IPS-18a (cell line): Measurements from ENCODE around the gene HIVEP3.

Source experiments
- H3K27ac ChIP-seq: one replicate; pipeline ENCODE4 v1.5.1; 2013; ENCODE audit warnings: low read length
- H3K27me3 ChIP-seq: one replicate; pipeline ENCODE4 v1.6.1; 2013; ENCODE audit warnings: mild to moderate bottlenecking, low read length; ENCODE audit not compliant: control insufficient read depth, insufficient read depth
- H3K36me3 ChIP-seq: one replicate; pipeline ENCODE4 v1.6.1; 2013; ENCODE audit warnings: low read depth, low read length; ENCODE audit not compliant: control insufficient read depth
- H3K4me1 ChIP-seq: one replicate; pipeline ENCODE4 v1.6.1; 2013; ENCODE audit warnings: low read depth, low read length; ENCODE audit not compliant: control insufficient read depth
- H3K4me3 ChIP-seq: one replicate; pipeline ENCODE4 v1.5.1; 2013; ENCODE audit warnings: low read length
- H3K9ac ChIP-seq: one replicate; pipeline ENCODE4 v1.6.1; 2013; ENCODE audit warnings: mild to moderate bottlenecking, low read length, moderate library complexity
- H3K9me3 ChIP-seq: one replicate; pipeline ENCODE4 v1.6.1; 2013; ENCODE audit warnings: low read depth, low read length; ENCODE audit not compliant: control insufficient read depth

HIVEP3 gene

GRCh38 chr1:41837691-41838090 is 81.0 kb downstream of the HIVEP3 start:
- no peak overlapping the region for H3K4me3 ChIP-seq
- H3K36me3 ChIP-seq = no peaks in the 10 kb centered on the region
- H3K9ac ChIP-seq = no peak overlapping the region
- no peaks in the 10 kb centered on the region for H3K9me3 ChIP-seq
- peaks cover 5% of the 10 kb centered on the region for H3K4me1 ChIP-seq
- H3K27ac ChIP-seq = no peak overlapping the region
- no peaks in the 10 kb centered on the region for H3K27me3 ChIP-seq

DNA sequence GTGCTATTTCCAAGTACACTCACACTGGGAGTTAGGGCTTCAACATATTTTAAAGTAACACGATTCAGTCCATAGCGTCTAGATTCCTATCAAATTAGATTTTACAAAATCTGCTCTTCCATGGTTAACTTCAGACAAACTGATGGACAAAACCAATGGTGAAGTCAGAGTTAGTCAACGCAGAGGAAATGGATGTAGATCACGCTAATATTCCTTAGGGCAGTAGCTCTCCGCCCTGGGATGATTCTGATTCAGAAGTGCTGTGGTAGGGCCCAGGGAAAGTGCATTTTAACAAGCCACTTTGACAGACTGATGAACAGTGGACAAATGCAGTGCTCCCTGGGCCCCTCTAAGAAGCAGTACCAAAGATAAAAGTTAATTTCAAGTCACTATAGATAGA is 83.2 kb downstream of the HIVEP3 start:
- H3K4me1 ChIP-seq = no peaks in the 10 kb centered on the region

GRCh38 chr1:41833519-41834000 is 85.2 kb downstream of the HIVEP3 start:
- no peaks in the 10 kb centered on the region for H3K4me1 ChIP-seq
- no peaks in the 10 kb centered on the region for H3K27me3 ChIP-seq
- H3K27ac ChIP-seq = no peak overlapping the region
- no peak overlapping the region for H3K9ac ChIP-seq
- no peak overlapping the region for H3K4me3 ChIP-seq
- H3K9me3 ChIP-seq = no peaks in the 10 kb centered on the region
- no peaks in the 10 kb centered on the region for H3K36me3 ChIP-seq

More for the DNA sequence above, 83.2 kb downstream of the HIVEP3 start:
- Histone ChIP-seq H3K27ac (no peak overlapping the region), H3K4me3 (no peak overlapping the region), H3K9ac (no peak overlapping the region), H3K27me3 (no peaks in the 10 kb centered on the region), H3K9me3 (no peaks in the 10 kb centered on the region), H3K36me3 (no peaks in the 10 kb centered on the region)

DNA sequence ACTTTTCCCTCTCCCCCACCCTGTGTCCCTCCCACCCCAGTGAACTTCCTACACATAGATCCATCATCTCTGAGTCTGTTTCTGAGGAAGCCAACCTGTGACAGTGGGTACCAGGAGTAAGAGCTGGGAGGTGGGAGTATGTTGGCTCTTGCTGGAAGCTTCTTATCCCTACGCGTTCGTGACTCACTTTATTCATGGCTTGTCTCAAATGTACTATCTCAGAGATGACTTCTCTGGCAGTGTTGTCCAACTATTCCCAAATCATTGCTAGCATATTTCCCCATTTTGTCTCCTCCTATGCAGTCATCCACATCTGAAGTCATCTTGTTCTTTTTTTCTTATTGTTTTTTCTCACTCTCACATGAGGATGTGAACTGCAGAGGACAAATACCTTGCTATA is 88.0 kb downstream of the HIVEP3 start:
- Histone ChIP-seq H3K9me3 (no peaks in the 10 kb centered on the region), H3K36me3 (no peaks in the 10 kb centered on the region), H3K27ac (no peak overlapping the region), H3K9ac (no peak overlapping the region), H3K4me3 (no peak overlapping the region), H3K4me1 (no peaks in the 10 kb centered on the region), H3K27me3 (no peaks in the 10 kb centered on the region)

DNA sequence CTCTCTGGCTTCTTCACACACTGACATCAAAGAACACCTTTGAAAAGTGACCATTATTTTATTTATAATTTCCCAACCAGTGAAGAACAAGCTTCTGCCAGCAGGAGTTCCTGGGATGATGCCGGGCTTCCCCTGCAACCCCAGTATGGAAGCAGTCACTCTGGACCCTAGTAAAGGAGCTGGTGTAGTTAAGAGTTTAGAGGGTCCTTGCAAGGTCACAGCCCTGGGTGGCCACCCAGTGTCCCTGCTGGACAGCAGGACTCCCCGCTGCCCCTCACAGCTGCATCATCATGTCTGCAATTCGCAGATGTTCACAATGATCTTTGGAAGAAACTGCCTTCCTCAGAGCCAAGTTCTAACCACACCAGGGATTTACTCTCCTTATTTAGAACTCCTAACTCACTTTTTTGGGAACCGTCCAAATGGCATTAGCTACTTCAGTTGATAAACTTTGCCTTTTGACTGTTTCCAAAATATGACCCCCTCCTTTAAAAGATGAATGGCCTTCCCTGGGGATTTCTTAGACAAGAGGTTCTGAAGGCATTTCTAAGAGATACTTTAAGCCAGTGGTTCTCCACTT is 90.6 kb downstream of the HIVEP3 start:
- Histone ChIP-seq H3K9ac (no peak overlapping the region), H3K4me1 (peaks cover 11% of the 10 kb centered on the region), H3K36me3 (no peaks in the 10 kb centered on the region), H3K9me3 (no peaks in the 10 kb centered on the region), H3K27me3 (no peaks in the 10 kb centered on the region), H3K27ac (no peak overlapping the region), H3K4me3 (no peak overlapping the region)

GRCh38 chr1:41823471-41823870 is 95.3 kb downstream of the HIVEP3 start:
- Histone ChIP-seq H3K4me3 (peak overlapping the region; percentile 25), H3K4me1 (peaks cover 15% of the 10 kb centered on the region), H3K9me3 (no peaks in the 10 kb centered on the region), H3K9ac (no peak overlapping the region), H3K27me3 (no peaks in the 10 kb centered on the region), H3K27ac (no peak overlapping the region), H3K36me3 (no peaks in the 10 kb centered on the region)

DNA sequence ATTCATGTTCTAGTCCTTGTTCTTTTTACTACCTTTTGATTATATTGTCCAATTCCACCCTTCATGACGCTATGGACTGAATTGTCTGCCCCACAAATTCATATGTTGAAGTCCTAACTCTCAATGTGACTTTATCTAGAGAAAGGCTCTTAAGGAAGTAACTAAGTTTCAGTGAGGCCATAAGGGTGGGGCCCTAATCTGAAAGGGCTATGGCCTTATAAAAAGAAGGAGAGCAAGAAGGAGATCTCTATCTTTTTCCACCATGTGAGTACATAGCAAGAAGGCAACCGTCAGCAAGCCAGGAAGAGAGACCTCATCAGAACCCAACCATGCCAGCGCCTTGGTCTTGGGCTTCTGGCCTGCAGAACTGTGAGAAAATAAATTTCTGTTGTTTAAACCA is 95.9 kb downstream of the HIVEP3 start:
- Histone ChIP-seq H3K4me3 (no peak overlapping the region), H3K4me1 (peaks cover 15% of the 10 kb centered on the region), H3K36me3 (no peaks in the 10 kb centered on the region), H3K27ac (no peak overlapping the region), H3K27me3 (no peaks in the 10 kb centered on the region), H3K9ac (no peak overlapping the region), H3K9me3 (no peaks in the 10 kb centered on the region)

- peaks cover 15% of the 10 kb centered on the region for H3K4me1 ChIP-seq
Measured at GRCh38 chr1:41819843-41820242, 98.9 kb downstream of the HIVEP3 start.

GRCh38 chr1:41819069-41819468 is 99.7 kb downstream of the HIVEP3 start:
- no peaks in the 10 kb centered on the region for H3K27me3 ChIP-seq
- H3K4me3 ChIP-seq = no peak overlapping the region
- no peak overlapping the region for H3K27ac ChIP-seq
- H3K4me1 ChIP-seq = peaks cover 12% of the 10 kb centered on the region
- no peaks in the 10 kb centered on the region for H3K36me3 ChIP-seq
- H3K9me3 ChIP-seq = no peaks in the 10 kb centered on the region
- H3K9ac ChIP-seq = no peak overlapping the region

More at GRCh38 chr1:41819843-41820242, 98.9 kb downstream of the HIVEP3 start:
- H3K9ac ChIP-seq = no peak overlapping the region
- no peak overlapping the region for H3K27ac ChIP-seq
- H3K27me3 ChIP-seq = no peaks in the 10 kb centered on the region
- H3K4me3 ChIP-seq = no peak overlapping the region
- no peaks in the 10 kb centered on the region for H3K9me3 ChIP-seq
- H3K36me3 ChIP-seq = no peaks in the 10 kb centered on the region

GRCh38 chr1:41816061-41816460 is 102.7 kb downstream of the HIVEP3 start:
- H3K4me3 ChIP-seq = no peak overlapping the region
- H3K9me3 ChIP-seq = no peaks in the 10 kb centered on the region
- H3K27me3 ChIP-seq = no peaks in the 10 kb centered on the region
- no peak overlapping the region for H3K27ac ChIP-seq
- H3K4me1 ChIP-seq = no peaks in the 10 kb centered on the region
- no peak overlapping the region for H3K9ac ChIP-seq
- H3K36me3 ChIP-seq = no peaks in the 10 kb centered on the region

DNA sequence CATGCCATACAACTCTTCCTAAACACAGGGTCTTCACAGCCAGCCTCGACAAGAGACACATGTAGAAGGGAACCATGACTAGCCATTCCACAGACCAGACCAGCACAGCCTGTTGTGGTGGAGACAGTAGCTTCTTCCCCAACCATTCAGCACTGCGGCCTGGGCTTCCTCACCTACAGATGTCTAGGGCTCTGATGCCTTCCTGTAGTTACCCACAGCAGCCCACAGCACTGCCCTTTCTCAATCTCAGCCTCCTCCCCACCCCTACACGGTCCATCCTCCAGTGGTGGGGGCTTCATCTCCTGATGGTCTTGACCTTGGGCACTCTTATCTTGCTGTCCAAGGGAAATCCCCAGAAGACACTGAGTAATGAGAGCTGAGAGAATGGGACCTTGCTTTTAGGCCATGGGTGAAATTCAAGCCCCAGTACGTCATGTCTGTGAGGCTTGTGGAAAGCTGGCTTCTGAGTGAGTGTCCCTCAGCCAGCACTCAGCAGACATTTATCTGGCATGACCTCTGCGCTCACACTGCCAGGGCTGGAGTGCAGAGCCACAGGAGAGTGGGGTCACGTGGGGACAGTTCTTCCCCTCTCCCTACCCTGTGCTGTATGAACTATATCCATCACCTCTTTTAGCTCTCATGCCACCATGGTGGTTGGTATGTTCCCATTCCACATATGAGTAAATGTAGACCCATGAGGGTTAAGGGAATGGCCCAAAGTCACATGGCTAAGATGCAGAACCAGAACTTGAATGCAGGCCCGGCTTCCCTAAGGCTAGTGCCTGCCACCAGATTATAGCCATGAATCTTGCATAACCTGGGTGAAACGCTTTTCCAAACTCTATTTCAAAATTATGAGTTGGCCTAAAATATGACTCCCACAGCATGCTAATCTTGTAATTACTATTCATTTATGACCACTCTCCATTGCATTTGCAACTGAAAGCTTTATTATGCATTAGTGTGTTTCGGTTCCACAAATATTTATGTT is 104.7 kb downstream of the HIVEP3 start:
- H3K9ac ChIP-seq = no peak overlapping the region
- H3K4me1 ChIP-seq = no peaks in the 10 kb centered on the region
- no peak overlapping the region for H3K4me3 ChIP-seq
- H3K36me3 ChIP-seq = no peaks in the 10 kb centered on the region
- no peaks in the 10 kb centered on the region for H3K27me3 ChIP-seq
- no peaks in the 10 kb centered on the region for H3K9me3 ChIP-seq
- no peak overlapping the region for H3K27ac ChIP-seq
